Fibroblast of lung (primary cell): ENCODE measurements around the gene PIANP.

ENCODE experiments used
- EZH2 ChIP-seq: IDR thresholded peaks from 2 replicates; pipeline ENCODE4 v1.5.1; 2012; ENCODE audit warnings: low read length, control low read depth, mild to moderate bottlenecking; ENCODE audit errors: missing control alignments
- TF ChIP-seq, protein P1 (sequence below), 2 donors: IDR thresholded peaks in 1 of 2; conservative IDR thresholded peaks in 1 of 2; 1 replicate in 1 of 2; 2 replicates in 1 of 2; pipeline ENCODE4 v1.5.1; 2011 to 2012; ENCODE audit warnings: low read length in 2 of 2, control low read depth in 1 of 2, inconsistent platforms in 1 of 2, low read depth in 1 of 2, mild to moderate bottlenecking in 1 of 2

DNA sequence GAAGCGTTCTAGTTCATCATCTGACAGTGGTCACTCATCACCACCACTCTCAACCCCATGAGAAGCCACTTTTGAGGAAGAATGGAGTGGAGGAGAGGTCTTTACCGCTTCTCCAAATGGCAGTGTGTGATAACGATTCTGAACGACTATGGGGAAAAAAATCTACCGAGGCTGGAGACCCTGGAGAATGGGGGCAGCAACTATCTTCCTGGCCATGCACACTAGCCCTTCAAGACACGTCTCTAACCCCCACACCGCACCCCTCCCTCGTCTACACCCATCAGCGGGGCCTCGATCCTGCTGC, 38.1 kb downstream of the PIANP start:
- TF ChIP-seq, protein P1, sequence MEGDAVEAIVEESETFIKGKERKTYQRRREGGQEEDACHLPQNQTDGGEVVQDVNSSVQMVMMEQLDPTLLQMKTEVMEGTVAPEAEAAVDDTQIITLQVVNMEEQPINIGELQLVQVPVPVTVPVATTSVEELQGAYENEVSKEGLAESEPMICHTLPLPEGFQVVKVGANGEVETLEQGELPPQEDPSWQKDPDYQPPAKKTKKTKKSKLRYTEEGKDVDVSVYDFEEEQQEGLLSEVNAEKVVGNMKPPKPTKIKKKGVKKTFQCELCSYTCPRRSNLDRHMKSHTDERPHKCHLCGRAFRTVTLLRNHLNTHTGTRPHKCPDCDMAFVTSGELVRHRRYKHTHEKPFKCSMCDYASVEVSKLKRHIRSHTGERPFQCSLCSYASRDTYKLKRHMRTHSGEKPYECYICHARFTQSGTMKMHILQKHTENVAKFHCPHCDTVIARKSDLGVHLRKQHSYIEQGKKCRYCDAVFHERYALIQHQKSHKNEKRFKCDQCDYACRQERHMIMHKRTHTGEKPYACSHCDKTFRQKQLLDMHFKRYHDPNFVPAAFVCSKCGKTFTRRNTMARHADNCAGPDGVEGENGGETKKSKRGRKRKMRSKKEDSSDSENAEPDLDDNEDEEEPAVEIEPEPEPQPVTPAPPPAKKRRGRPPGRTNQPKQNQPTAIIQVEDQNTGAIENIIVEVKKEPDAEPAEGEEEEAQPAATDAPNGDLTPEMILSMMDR (conservative IDR thresholded peaks at IDR 0.05 in 1 of 2, IDR thresholded peaks at IDR 0.05 in 1 of 2; ENCODE audit: low read depth in 1 of 2, low read length in 2 of 2): no peak
- TF ChIP-seq EZH2: no peak
